ENCODE data around the gene MFAP3.

The MFAP3 gene

GRCh38 chr5:154038707-154039457 lies at the start of gene MFAP3, which contains the start of gene FAM114A2:
Gene MFAP3, plus strand, starts transcription at chr5:154038967. Its CDS starts 10,756 bp downstream, at chr5:154049723.
Gene FAM114A2, minus strand, starts transcription at chr5:154038910. Its CDS starts 3,957 bp downstream, at chr5:154034953.
- H3K27ac Mint-ChIP-seq = peak within 1 kb of the TSS; percentile 83 to 98 (median 95)
- H3K9me3 Mint-ChIP-seq = no peaks in the 10 kb centered on the region
- peaks cover 3% of the 10 kb centered on the region for H3K36me3 Mint-ChIP-seq (ENCODE audit: low read depth)
- no peaks in the 10 kb centered on the region for H3K27me3 Mint-ChIP-seq (ENCODE audit: low read depth)
- H3K4me1 Mint-ChIP-seq = peaks cover 24% of the 10 kb centered on the region
- TF ChIP-seq CTCF (IDR thresholded peaks at IDR 0.05; ENCODE audit: unreplicated experiment in 3 of 3) = no peak
- H3K4me3 Mint-ChIP-seq = peak within 1 kb of the TSS; percentile 97 to 98 (median 98)

GRCh38 chr5:153991168-153991567 lies 47.6 kb upstream of the MFAP3 start:
- no peaks in the 10 kb centered on the region for H3K27me3 Mint-ChIP-seq (ENCODE audit: low read depth)
- H3K4me1 Mint-ChIP-seq = no peaks in the 10 kb centered on the region
- no peaks in the 10 kb centered on the region for H3K9me3 Mint-ChIP-seq
- H3K27ac Mint-ChIP-seq = no peak overlapping the region
- peaks cover 18% of the 10 kb centered on the region for H3K36me3 Mint-ChIP-seq (ENCODE audit: low read depth)
- H3K4me3 Mint-ChIP-seq = no peak overlapping the region
- TF ChIP-seq CTCF (IDR thresholded peaks at IDR 0.05; ENCODE audit: unreplicated experiment in 3 of 3) = no peak

- no peak for TF ChIP-seq CTCF (IDR thresholded peaks at IDR 0.05; ENCODE audit: unreplicated experiment in 3 of 3)
- Mint-ChIP-seq H3K9me3 (no peaks in the 10 kb centered on the region), H3K27me3 (ENCODE audit: low read depth) (no peaks in the 10 kb centered on the region)
These were observed 40.8 kb upstream of the MFAP3 start for GRCh38 chr5:153998010-153998409.

GRCh38 chr5:153998768-153999167 lies 40.0 kb upstream of the MFAP3 start:
- Mint-ChIP-seq H3K4me3 (no peak overlapping the region), H3K27ac (no peak overlapping the region), H3K4me1 (no peaks in the 10 kb centered on the region), H3K27me3 (ENCODE audit: low read depth) (no peaks in the 10 kb centered on the region), H3K36me3 (ENCODE audit: low read depth) (peaks cover 48% of the 10 kb centered on the region), H3K9me3 (no peaks in the 10 kb centered on the region)
- TF ChIP-seq CTCF (IDR thresholded peaks at IDR 0.05; ENCODE audit: unreplicated experiment in 3 of 3) = no peak

More at GRCh38 chr5:153998010-153998409, 40.8 kb upstream of the MFAP3 start:
- H3K27ac Mint-ChIP-seq = no peak overlapping the region
- H3K36me3 Mint-ChIP-seq (ENCODE audit: low read depth) = peaks cover 48% of the 10 kb centered on the region
- H3K4me3 Mint-ChIP-seq = no peak overlapping the region
- no peaks in the 10 kb centered on the region for H3K4me1 Mint-ChIP-seq

DNA sequence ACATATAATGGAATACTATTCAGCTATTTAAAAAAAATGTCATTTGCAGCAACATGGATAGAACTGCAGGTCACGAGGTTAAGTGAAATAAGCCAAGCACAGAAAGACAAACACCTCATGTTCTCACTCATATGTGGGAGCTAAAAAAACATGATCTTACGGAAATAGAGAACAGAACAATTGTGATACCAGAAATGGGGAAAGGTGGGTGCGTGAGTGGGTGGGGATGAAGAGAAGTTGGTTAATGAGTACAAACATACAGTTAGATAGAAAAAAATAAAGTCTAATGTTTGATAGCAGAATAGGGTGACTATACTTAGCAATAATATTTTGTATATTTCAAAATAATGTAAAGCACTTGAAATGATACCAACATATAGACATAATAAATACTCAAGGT lies 38.8 kb upstream of the MFAP3 start:
- TF ChIP-seq CTCF (IDR thresholded peaks at IDR 0.05; ENCODE audit: unreplicated experiment in 3 of 3) = no peak
- Mint-ChIP-seq H3K4me1 (no peaks in the 10 kb centered on the region), H3K36me3 (ENCODE audit: low read depth) (peaks cover 56% of the 10 kb centered on the region), H3K4me3 (no peak overlapping the region), H3K9me3 (no peaks in the 10 kb centered on the region), H3K27me3 (ENCODE audit: low read depth) (no peaks in the 10 kb centered on the region), H3K27ac (no peak overlapping the region)

DNA sequence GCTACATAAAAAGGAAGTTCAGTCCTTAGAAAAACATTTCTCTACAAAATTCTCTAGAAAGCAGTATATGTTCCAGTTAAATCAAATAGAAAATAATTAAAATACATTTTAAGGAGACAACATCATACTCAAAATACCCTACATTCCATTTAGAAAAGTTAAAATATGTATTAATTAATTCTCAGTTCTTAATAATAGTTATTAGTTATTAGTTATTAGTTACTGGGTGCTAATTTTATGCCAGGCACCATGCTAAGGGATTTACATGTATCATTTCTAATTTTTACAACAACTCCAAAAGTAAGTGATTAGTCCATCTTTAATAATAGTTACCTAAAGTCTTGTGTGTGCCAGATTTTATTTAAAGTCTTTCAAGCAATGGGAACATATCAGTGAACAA lies 38.1 kb upstream of the MFAP3 start:
- Mint-ChIP-seq H3K4me3 (no peak overlapping the region), H3K9me3 (no peaks in the 10 kb centered on the region), H3K36me3 (ENCODE audit: low read depth) (peaks cover 55% of the 10 kb centered on the region), H3K4me1 (no peaks in the 10 kb centered on the region), H3K27ac (no peak overlapping the region), H3K27me3 (ENCODE audit: low read depth) (no peaks in the 10 kb centered on the region)
- TF ChIP-seq CTCF (IDR thresholded peaks at IDR 0.05; ENCODE audit: unreplicated experiment in 3 of 3) = no peak
